Stimulated activated CD4-positive, alpha-beta T cell treated with anti-CD3 and anti-CD28 coated beads, Interleukin-1b, Interleukin-23, amount 100 ng/mL, for 4 hours (primary cell): ENCODE data around the gene PDE7B.

Source experiments
- DNase-seq, 2 donors: peaks; one replicate each; pipeline ENCODE4 v3.0.0-alpha.2; 2020; ENCODE audit warnings: low read depth in 2 of 2

Gene PDE7B

DNA sequence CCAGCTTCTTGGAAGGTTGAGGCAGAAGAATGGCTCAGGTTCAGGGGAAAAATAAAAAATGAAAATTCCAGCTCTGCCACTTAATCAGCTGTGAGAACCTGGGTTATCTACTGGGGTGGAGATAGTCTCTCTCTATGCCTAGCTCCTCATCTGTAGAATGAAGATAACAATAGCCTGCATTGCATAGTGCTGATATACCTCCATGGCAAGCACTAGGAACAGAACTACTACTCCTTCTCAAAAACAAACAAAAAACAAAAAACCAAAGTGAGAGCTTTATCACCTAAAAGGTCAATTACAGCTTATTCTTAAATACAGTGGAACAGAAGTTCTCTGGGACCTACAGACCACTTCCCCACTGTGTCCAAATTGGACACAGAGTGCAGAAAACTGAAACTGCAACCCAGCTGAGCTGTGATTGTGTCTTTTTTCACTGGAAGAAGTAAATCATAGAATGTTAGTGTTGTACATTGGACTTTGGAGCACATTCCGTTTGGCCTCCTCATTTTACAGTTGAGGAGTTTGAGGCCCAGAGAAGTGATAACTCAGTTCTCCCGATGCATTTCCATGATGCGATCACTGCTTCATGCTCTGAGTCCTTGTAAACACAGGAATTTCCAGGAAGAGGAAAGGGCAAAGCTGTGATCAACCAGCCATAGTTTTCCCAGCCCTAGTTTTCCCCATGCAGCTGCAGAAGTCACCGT lies 375.3 kb downstream of the PDE7B start:
- no peak for DNase-seq

DNA sequence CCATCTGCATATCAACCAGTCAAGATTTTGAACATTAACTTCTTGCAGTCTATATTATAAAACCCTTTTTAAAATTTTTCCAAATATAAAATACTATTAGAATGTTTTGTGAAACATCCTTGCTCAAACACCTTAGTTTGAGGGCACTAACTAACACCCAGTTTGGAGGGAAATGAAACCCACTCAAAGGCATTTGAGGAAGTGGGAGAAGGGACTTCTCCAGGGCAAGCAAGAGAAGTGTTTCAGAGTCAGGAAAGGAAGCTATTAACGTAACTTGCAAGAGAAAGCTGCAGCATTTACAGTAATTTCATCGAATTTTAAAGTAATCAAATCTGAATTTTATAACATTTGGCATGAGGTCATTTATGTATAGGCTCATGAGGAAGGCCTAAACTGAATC lies 377.3 kb downstream of the PDE7B start:
- no peak for DNase-seq

DNA sequence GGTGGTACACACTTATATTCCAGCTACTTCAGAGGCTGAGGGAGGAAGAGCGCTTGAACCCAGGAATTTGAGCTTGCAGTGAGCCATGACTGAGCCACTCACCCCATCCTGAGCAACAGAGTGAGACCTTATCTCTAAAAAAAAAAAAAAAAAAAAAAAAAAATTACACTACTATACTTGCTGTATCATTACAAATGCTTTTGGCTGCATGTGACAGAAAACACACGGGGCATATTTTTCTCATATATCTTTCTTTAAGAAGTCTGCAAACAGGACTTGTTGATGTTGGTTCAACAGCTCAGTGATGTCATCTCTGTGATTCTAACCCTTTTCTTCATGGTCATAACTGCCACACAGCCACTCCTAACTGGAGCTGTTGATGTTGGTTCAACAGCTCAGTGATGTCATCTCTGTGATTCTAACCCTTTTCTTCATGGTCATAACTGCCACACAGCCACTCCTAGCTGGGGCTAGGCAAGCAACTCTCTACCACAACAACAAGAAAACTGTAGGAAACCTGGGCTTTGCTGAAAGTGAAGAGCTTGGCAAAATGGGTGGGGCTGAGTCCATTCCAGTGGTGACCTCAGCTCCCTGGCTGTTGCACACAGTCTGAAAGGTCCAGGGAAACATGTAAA lies 378.8 kb downstream of the PDE7B start:
- no peak for DNase-seq

DNA sequence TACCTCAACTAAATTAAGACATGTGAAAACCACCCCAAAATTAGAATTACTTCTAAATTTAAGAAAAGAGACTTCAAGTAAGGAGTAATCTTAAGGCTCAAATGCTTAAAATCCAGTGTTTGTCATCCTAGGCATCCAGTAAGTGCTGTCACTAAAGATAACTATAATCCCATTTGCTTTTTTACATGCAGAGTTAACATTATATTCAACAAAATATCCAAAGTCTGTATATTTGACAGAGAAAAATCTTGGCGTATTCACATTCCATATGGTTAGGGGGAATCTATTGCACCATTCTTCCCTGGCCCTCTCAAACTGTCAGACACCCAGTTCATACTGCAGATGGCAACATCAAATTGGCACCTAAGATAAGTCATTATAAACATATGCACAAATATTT lies 381.2 kb downstream of the PDE7B start:
- DNase-seq, result no peak

DNA sequence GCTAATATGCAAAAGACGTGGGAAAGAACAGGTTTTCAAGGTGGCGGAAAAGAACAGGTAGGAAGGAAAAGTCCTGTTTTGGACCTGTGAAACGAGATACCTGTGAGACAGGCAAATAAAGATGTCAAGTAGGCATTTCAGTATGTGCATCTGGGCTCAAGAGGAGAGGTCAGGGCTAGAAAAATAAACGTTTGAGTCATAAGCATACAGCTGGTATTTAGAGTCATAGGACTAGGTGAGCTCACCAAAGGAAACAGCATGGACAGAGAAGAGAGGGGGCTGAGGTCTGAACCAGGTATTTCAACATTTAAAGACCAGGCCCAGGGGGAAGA lies 383.7 kb downstream of the PDE7B start:
- no peak for DNase-seq

DNA sequence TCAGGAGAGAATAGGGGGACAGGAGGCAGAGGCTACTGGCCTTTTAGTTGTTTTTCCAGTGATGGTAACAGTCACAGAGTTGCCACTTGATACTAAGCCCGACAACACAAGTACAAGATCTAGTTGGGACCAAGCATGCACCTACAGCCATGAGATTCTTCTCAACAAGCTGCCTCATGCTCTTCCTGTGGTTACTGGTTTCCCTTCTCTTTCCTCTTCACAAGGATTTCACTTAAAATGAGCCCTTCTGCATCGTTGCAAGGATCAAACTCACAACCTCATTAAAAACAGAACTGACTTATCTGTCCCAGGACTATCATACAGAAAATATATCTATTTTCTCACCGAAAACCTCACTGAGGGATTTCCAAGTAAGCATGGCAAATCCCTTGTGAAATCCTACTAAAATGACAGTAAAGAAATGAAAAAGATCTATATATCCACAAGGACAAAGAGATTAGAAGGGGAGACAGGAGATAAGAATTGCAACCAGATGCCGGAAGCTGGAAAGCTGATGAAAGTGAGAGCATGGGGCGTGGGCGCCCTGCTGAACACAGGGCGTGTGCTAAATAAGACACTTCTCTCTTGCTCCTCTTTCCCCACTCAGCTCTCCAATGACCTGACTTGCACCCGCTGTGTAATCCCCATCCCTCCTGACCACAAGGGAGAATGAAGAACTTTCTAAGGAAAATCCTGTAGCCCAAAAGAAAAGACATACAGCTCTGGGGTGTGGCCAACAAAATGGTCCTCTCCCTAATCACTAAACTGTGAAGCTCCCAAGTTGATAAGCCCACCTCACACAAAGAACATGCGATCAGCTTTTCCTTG lies 385.2 kb downstream of the PDE7B start:
- no peak for DNase-seq

DNA sequence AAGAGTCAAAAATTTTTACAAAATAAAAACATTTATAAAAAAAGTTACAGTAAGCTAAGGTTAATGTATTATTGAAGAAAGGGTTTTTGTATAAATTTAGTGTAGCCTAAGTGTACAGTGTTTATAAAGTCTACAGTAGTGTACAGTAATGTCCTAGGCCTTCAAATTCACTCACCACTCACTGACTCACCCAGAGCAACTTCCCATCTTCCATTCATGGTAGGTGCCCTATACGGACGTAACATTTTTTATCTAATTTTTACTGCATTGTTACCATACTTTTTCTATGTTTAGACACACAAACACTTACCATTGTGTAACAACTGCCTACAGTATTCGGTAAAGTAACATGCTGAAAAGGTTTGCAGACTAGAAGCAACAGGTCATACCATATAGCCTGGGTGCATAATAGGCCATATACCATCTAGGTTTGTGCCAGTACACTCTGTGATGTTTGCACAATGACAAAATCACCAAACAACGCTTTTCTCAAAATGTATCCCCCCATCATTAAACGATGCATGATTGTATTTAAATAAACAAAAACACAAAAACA lies 392.6 kb downstream of the PDE7B start:
- DNase-seq, result no peak
